ENCODE data around the gene PLXDC2. TPM values are rescaled to one million over a fixed set of nuclear protein-coding genes. Genes with fewer than 3 reads are reported as not detected.
"Not testable (repeated sequence)": the region's sequence is repeated elsewhere in the genome, so short reads cannot be mapped to it uniquely, and the experiment has no call there.

The PLXDC2 gene
- 12.4 TPM for total RNA-seq
- long read RNA-seq, full-length matches to known transcripts = 4 of 9 reads
- long read RNA-seq, partial matches to known transcripts = 0 of 9 reads
- long read RNA-seq, other reads (novel, unspliced or antisense) = 5 of 9 reads

DNA sequence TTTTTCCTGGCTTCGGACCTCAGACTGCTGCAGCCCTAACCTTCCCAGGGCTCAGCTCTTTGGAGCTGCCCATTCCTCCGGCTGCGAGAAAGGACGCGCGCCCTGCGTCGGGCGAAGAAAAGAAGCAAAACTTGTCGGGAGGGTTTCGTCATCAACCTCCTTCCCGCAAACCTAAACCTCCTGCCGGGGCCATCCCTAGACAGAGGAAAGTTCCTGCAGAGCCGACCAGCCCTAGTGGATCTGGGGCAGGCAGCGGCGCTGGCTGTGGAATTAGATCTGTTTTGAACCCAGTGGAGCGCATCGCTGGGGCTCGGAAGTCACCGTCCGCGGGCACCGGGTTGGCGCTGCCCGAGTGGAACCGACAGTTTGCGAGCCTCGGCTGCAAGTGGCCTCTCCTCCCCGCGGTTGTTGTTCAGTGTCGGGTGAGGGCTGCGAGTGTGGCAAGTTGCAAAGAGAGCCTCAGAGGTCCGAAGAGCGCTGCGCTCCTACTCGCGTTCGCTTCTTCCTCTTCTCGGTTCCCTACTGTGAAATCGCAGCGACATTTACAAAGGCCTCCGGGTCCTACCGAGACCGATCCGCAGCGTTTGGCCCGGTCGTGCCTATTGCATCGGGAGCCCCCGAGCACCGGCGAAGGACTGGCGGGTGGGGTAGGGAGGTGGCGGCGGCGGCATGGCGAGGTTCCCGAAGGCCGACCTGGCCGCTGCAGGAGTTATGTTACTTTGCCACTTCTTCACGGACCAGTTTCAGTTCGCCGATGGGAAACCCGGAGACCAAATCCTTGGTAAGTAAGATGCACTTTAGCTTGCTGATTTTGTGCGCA is at the start of gene PLXDC2:
PLXDC2 (plus strand) TSS at position 22 of the 820 bp plus-strand sequence.
- peak; percentile 67 for DNase-seq
- intact Hi-C loops (cut with micrococcal nuclease) = no loop called here
- ATAC-seq = peak; percentile 57

DNA sequence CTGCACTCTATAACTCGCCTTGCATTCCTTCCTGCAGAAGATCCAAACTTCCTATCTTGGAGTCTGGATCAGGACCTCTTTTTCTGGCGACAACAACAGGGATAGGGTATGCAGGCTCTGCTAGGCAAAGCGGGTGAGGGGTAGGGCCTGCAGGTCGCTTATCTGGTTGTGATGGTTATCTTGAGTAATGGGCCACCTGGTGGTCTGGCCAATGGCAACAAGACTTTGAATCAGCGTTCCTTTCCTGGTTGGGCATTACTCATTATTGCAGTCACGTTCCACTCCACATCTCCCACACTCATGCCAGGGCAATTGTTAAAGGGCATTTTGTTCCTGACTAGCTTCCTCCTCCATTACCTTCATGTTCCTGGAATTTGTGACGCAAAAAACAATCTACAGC is 48.4 kb upstream of the PLXDC2 start:
- ATAC-seq (no peak), DNase-seq (no peak)
- intact Hi-C loops (cut with micrococcal nuclease) = no loop called here

DNA sequence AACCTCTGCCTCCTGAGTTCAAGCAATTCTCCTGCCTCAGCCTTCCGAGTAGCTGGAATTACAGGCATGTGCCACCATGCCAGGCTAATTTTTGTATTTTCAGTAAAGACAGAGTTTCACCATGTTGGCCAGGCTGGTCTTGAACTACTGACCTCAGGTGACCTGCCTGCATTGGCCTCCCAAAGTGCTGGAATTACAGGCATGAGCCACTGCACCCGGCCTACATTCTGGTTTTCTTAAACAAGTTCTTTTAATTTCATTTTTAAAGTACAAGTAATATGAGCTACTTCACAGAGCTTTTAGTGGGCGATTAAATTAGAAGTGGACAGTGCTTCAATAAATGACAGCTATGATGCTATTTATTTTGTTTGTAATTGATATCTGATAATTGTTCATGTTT is 46.4 kb upstream of the PLXDC2 start:
- DNase-seq; ATAC-seq; intact Hi-C loops (cut with micrococcal nuclease): not testable (repeated sequence)

DNA sequence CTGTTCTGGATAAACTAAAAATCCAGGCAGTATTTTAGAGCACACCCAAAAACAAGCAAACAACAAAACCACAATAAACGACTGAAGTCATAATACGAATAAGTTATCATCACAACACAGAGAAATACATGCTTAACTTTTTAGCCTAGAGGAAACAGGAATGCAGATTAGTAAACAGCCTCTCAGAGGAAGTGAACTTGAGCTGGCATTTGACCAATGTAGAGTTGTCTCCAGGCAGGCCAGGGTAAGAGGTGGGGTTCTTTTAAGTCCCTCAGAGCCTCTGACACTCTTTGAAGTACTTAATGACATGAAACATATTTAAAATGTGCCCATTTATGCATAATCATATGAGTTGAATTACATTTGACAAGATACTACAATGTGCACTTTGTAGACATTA is 43.3 kb upstream of the PLXDC2 start:
- intact Hi-C loops (cut with micrococcal nuclease) = no loop called here
- DNase-seq = no peak
- ATAC-seq = no peak

DNA sequence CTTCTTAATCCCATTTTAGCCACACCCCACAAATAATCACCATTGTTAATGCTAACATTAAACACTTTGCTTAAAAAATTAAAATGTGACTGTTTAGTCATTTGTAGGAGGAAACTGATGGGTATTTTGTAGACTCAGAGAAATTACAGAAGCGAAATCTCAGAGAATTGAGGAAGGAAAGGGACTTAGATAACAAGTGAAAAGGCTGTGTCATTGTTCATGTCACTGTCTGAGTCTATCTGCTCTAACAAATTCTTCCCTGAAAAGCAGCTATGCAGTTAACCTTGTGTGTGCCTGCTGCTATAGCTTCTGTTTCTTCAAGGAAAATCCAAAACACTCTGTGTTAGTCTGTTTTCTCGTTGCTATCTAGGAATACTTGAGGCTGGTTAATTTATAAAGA is 40.9 kb upstream of the PLXDC2 start:
- ATAC-seq = no peak
- intact Hi-C loops (cut with micrococcal nuclease) = no loop called here
- no peak for DNase-seq

DNA sequence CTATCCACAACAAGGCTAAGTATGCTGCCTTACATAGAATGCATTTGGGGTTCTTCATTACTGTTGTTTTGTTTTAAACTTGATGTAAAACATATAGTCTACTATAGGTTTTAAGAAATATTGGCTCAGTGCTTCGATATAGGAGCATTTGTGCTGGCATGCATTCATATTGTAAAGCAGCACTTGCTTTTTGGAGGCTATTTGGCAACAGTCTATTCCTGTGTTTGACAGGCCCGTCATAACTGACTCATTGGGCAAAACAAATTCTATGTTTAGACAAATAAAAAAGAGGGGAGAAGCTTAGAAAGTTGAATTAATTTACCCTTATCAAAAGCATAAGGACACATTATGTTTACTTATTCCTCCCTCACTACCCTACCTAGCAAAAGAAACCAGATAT is 38.4 kb upstream of the PLXDC2 start:
- intact Hi-C loops (cut with micrococcal nuclease) = no loop called here
- no peak for ATAC-seq

DNA sequence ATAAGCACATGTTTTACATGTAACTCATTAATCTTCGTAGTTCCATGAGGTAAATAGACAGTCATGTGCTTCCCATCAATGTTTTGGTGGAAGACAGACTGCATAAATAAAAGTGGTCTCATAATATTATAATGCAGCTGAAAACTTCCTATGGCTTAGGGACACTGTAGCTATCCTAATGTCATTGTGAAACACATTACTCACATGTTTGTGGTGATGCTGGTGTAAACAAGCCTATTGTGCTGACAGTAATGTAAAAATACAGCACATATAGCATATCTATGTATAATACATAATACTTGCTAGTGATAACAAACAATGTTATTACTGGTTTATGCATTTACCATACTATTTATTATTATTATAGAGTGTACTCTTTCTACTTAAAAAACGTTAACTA is 37.2 kb upstream of the PLXDC2 start:
- DNase-seq (no peak), ATAC-seq (no peak)
- intact Hi-C loops (cut with micrococcal nuclease) = no loop called here

More for the DNA sequence above, 38.4 kb upstream of the PLXDC2 start:
- no peak for DNase-seq

DNA sequence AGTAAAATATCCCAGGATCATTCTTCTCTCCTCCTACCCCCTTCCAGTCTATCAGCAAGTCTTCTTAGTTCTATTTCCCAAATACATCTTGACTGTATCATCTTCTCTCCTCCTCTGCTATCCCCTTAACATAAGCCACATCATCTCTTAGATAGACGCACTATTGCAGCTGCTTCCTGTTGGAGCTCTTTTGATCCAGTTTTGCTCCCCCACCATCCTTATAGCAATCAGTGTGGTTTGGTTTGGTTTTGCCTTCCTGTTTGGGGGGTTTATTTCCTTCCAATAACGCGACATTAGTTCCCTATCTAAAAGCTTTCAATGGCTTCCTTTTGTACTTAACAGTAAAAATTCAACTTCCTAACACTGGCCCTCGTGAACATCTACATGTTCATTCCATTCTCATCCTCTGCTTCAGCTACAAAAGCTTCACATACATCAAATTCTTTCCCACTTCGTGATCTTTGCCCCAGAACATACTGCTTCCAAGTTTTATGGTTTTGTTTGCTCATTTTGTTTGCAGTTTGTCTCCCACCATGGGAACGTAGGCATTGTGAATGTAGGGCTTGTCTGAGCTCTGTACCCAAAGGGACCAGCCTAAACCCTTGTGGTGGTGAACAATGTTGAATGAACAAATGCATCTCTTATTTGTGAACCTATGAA is 33.7 kb upstream of the PLXDC2 start:
- ATAC-seq = no peak
- no peak for DNase-seq
- intact Hi-C loops (cut with micrococcal nuclease) = no loop called here

DNA sequence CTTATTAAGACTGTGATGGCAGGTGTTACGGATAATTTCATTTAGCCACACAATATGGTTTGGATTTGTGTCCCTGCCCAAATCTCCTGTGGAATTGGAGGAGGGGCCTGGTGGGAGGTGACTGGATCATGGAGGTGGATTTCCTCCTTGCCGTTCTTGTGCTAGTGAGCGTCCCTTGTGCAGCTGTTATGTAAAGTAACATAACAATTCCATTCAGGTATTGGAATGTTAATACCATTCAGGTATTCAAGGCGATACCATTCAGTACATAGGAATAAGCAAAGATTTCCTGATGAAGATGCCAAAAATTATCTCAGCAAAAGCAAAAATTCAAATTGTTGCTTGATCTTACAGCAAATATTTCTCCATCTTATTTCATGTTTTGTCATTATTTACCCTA is 32.5 kb upstream of the PLXDC2 start:
- intact Hi-C loops (cut with micrococcal nuclease) = no loop called here
- DNase-seq (no peak), ATAC-seq (no peak)

DNA sequence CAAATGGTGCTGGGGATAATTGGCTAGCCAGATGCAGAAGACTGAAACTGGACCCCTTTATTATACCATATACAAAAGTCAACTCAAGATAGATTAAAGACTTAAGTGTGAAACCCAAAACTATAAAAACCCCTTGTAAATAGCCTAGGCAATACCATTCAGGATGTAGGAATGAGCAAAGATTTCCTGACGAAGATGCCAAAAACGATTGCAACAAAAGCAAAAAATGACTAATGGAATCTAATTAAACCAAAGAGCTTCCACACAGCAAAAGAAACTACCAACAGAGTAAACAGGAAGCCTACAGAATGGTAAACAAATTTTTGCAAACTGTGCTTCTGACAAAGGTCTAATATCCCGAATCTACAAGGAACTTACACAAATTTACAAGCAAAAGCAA is 30.9 kb upstream of the PLXDC2 start:
- ATAC-seq (no peak), DNase-seq (no peak)
- intact Hi-C loops (cut with micrococcal nuclease) = no loop called here

DNA sequence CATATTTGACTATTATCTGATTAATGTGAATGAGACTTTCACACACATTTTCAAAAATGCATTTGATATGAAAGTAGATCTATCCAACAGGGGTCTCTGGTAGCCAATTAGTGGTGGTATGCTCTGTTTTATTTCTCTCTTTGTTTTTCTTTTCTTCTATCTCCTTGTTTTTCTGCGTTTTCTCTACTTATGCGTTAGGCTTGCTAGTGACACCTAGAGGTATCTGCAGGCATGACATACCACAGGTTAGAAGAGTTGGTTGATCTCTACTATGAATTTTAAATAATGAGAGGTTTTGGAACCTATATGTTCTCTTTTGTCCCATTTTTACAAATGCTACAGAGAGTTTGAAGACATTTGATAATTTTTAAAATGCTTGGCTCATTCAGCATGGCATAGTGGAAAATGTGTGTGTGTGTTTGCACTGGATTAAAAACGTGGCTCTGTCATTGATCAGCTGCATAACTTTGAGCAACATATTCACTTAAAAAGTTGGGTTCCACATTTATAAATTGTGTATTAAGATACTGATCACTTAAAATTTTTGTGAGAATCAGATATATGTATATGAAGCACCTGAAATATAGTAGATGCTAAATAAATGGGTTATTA is 28.1 kb upstream of the PLXDC2 start:
- no peak for DNase-seq
- intact Hi-C loops (cut with micrococcal nuclease) = no loop called here
- ATAC-seq = no peak

DNA sequence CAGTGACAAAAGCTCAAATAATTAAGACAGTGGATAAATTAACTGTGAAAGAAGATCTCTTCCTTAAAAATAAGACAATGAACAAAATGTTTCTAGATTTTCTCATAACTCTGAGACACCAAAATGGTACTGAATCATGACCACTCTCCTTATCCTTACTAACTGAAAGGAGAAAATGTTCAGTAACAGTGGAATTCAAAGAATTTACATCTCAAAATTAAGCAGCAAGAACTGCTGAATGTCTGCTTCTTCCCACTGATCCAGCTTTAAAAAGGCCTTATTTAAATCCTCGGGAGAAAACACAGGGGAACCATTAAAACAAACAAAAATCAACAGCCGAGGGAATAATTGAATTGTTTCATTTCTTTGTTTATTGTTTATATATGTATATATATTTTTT is 27.3 kb upstream of the PLXDC2 start:
- intact Hi-C loops (cut with micrococcal nuclease) = no loop called here
- ATAC-seq = no peak

DNA sequence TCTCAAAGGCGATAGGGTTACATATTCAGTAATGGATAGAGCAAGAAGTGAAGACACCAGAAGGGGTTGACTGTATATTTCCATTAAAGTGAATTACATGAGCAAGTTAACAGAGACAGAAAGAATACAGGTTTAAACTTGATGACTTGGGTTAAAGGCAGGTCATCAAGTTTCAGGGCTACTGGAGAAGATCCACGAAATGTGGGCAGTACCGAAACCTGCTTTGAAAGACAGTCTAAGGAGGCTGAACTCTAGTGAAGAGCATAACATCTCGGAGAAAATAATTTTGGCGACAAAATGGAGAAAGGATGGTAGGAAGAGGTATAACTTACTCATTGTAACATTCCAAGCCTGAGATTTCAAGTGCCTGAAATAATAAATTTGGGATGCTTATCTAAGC is 26.6 kb upstream of the PLXDC2 start:
- DNase-seq (no peak), ATAC-seq (no peak)
- intact Hi-C loops (cut with micrococcal nuclease) = no loop called here

More for the DNA sequence above, 27.3 kb upstream of the PLXDC2 start:
- no peak for DNase-seq

DNA sequence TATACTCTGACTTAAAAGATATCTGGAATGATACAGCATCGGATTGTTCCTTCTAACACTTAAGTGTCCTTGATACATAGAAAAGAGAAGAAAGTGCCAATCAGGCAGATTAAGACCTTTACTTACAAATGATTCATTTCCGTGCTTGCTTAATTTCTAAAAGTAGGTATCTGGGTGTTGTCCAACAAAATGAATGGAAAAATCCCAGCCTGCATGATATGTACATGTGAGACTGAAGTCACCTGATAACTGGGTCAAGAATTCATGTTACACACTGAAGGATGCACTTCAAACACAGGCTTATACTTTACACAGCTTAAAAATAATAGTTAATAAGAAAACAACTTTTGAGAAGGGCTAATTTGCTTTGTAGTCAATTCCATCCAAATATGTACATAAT is 25.2 kb upstream of the PLXDC2 start:
- DNase-seq (no peak), ATAC-seq (no peak)
- intact Hi-C loops (cut with micrococcal nuclease) = no loop called here

DNA sequence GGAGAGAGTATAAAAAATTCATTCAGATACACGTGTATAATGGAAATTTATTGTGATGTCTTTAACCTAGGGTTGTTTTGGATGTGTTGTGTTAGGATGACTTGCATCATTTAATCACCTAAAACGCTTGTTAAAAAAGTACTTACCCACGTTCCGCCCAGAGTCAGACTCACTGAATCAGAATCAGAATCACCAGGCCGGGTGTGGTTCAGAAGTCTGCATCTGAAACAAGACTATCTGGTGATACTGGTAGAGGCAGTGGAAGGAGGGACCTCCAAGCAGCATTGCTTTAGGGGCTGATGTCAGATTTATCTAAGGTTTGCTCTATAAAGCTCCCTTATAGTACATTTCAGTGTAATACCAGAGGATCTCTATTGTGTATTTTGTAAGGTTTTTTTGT is 20.5 kb upstream of the PLXDC2 start:
- intact Hi-C loops (cut with micrococcal nuclease) = no loop called here
- no peak for DNase-seq
- ATAC-seq = no peak

DNA sequence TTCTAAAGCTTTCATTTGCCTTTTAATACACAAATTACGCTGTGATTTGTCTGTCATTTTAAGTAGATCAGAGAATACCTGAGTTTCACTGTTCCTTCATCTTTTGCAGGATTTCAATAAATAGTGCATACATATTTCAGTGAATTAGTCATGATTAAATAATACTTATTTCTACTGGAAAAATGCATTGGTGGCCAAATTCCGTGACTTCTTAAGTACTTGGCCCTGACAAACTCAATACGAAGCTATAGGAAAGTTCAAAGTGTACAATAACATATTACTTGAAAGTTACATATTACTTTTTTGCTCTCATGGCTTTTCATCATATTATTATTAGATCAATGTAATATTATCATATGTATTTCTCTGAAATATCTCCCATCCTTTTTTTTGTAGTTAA is 16.1 kb upstream of the PLXDC2 start:
- intact Hi-C loops (cut with micrococcal nuclease) = no loop called here
- no peak for ATAC-seq
- no peak for DNase-seq

DNA sequence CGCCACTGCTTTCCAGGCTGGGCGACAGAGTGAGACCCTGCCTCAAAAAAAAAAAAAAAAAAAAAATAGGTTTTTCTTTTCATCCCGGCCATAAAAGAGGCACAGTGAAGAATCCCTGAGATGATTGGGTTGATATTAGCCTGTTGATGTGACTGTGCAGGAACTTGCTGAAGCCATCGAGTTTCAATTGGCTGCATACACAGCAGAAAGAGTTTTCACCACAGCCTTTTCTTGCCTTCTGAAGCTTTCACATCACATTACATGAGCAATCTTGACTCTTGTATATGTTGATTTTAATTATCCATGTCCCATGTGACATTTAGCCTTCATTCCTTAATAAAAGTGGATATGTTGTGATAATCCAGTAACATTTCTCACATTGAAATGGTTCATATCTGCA is 14.9 kb upstream of the PLXDC2 start:
- intact Hi-C loops (cut with micrococcal nuclease) = no loop called here

DNA sequence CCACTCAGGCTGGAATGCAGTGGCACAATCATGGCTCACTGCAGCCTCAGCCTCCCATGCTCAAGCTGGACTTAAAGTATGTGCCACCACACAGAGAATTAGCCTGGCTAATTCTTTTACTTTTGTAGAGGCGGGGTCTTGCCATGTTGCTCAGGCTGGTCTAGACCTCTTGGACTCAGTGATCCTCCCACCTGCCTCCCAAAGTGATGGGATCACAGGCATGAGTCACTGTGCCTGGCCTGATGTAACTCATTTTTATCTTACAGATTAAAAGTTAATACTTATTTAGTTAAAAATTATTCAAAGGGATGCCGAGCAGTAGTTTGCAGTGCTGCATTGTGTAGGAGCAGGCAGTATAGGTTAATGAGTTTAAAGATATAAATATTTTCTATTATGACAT is 12.6 kb upstream of the PLXDC2 start:
- ATAC-seq = no peak
- intact Hi-C loops (cut with micrococcal nuclease) = no loop called here
- no peak for DNase-seq

More for the DNA sequence above, 14.9 kb upstream of the PLXDC2 start:
- ATAC-seq (no peak), DNase-seq (no peak)

DNA sequence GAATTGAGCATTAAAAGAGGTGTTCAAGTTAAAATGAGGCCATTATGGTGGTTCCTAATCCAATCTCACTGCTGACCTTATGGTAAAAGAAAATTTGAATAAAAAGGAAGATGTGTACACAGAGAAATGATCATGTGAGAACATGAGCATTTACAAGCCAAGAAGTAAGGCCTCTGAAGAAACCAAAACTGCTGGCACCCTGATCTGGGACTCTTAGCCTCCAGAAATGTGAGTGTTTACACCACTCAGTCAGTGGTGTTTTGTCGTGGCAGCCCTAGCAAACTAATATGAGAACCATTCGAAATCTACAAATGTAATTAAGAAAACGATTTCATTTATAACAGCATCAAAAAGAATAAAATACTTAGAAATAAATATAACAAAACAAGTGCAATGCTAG is 6.8 kb upstream of the PLXDC2 start:
- ATAC-seq = no peak
- intact Hi-C loops (cut with micrococcal nuclease) = no loop called here
- DNase-seq = no peak

DNA sequence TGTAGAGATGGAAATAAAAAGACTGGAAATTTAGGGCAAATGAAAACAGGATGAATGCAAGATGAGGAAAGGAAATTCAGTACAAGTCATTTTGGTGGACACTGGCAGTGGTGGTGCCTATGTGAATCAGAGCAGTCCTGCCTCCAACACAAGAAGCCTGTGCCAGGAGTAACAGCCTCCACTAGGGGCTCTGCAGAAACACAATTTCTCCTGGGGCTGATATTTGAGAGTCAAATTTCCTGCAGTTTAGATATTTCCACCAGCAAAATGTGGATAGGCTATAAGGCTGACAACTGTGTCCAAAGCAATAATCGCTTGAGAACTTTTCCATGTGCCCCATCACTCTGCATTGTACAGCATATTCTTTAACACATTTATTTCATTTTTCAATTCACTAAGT is 4.7 kb upstream of the PLXDC2 start:
- no peak for DNase-seq
- intact Hi-C loops (cut with micrococcal nuclease) = no loop called here
- no peak for ATAC-seq

Measured in left ventricle myocardium superior (tissue), 1 donor.